Measurements from ENCODE around the gene GPR132. TPM values are rescaled to one million over a fixed set of nuclear protein-coding genes. Genes with fewer than 3 reads are reported as not detected.

The GPR132 gene
- total and polyA plus RNA-seq, 2 of the 13 experiments (the other 11 are each of a cell fraction or from before 2014, with no cell fraction given): not detected

DNA sequence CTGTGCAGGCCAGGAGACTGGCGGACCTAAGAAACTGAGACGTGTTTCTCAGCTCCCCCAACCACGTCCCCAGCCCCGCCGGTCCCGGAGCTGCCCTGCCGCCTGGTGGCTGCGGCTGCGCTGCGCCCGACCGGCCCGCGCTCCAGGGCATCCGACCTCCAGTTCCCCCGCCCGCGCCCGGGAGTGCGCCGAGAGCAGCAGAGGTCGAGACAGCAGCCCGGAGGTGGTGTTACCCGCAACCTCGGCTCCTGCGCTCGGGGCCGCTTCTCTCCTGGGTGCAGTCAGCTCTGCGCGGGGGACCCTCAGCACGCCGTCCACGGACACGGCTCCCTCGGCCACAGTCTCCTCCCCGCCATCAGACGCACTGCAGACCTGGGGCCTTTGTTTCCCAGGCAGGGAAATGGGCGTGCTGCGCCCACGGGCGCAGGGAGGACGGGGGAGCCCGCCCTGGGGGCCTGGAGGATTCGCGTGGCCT lies 21.6 kb upstream of the GPR132 start:
- WGBS (ENCODE audit: low lambda C conversion rate): 0% methylated on average over 2 of the region's 45 CpGs
- ChIA-PET POLR2A (interaction anchor here (0.5 kb wide), 1 partner anchor 1717 kb away, joined by 3 read pairs; no protein-coding TSS in a partner anchor), CTCF (ENCODE audit: low intra/inter-chr PET ratio, low total read pairs) (interaction anchor here (0.7 to 1.2 kb wide), 2 partner anchors 108 to 111 kb away, joined by 3 to 4 read pairs; partner anchors contain the start of gene AHNAK2)
- intact Hi-C loops (cut with micrococcal nuclease; ENCODE audit: unreplicated experiment) (no loop called here), in situ Hi-C loops (cut with HindIII; ENCODE audit: extremely low pct_ligation_motif_present, low pct_unique_long_range_greater_than_20kb) (no loop called here)
- peaks cover 8 to 42% of the 10 kb centered on the region in 2 experiments; a peak in 3 of 5 replicates for H3K27me3 ChIP-seq (ENCODE audit: control insufficient read depth in 1 of 2, insufficient read depth in 2 of 2, low read length in 2 of 2)
- peak overlapping the region in 2 of 3 experiments; percentile 19 to 40; a peak in 2 of 6 replicates for H3K4me3 ChIP-seq (replicated peaks in 1 of 3; ENCODE audit: insufficient read depth in 1 of 3, low read depth in 2 of 3, low read length in 3 of 3)
- DNase-seq (ENCODE audit: low spot score) (peak; percentile 47), FAIRE-seq (no peak), ATAC-seq (peak; percentile 76)
- no peak overlapping the region for H2AFZ ChIP-seq (ENCODE audit: low read length)
- no peaks in the 10 kb centered on the region for H3K79me2 ChIP-seq (ENCODE audit: insufficient read depth, low read length)
- no peak overlapping the region for H3K9ac ChIP-seq (ENCODE audit: insufficient read depth, low read depth, low read length)
- H3K36me3 ChIP-seq (replicated peaks in 1 of 2; ENCODE audit: control insufficient read depth in 1 of 2, insufficient read depth in 2 of 2, low read length in 2 of 2): no peaks in the 10 kb centered on the region
- H3K9me3 ChIP-seq (ENCODE audit: low read length): no peaks in the 10 kb centered on the region
- peaks cover 5% of the 10 kb centered on the region; the same call in 1 of the 2 replicates for H4K20me1 ChIP-seq (ENCODE audit: insufficient read depth, low read length)
- H3K4me2 ChIP-seq (ENCODE audit: low read depth, low read length): peak overlapping the region; percentile 65
- BruUV-seq (replicated peaks): no TSS peak
- peaks cover 41% of the 10 kb centered on the region for H3K4me1 ChIP-seq (ENCODE audit: insufficient read depth, low read length)
- H3K27ac ChIP-seq (ENCODE audit: extremely low read length, insufficient read depth, low read length): no peak overlapping the region
- TF ChIP-seq RBM39 (IDR thresholded peaks at IDR 0.05; ENCODE audit: low read depth, low read length, poor library complexity, severe bottlenecking) (peak; percentile 44), KDM2A (CRISPR knock-in tag; IDR thresholded peaks at IDR 0.05; ENCODE audit: borderline replicate concordance, low read depth) (peak; percentile 70; the same call in 1 of the 2 replicates), ZFP90 (CRISPR knock-in tag; IDR thresholded peaks at IDR 0.05; ENCODE audit: borderline replicate concordance) (no peak), TAF15 (IDR thresholded peaks at IDR 0.05; ENCODE audit: low read depth, low read length, poor library complexity, severe bottlenecking) (no peak), HES4 (CRISPR knock-in tag; IDR thresholded peaks at IDR 0.05; ENCODE audit: borderline replicate concordance) (no peak), AGO1 (IDR thresholded peaks at IDR 0.05; ENCODE audit: low read depth, low read length, poor library complexity, severe bottlenecking) (peak; percentile 23), GRHL1 (CRISPR knock-in tag; conservative IDR thresholded peaks at IDR 0.05) (no peak), E2F2 (CRISPR knock-in tag; IDR thresholded peaks at IDR 0.05; ENCODE audit: borderline replicate concordance) (no peak)
- TF ChIP-seq, protein P1, sequence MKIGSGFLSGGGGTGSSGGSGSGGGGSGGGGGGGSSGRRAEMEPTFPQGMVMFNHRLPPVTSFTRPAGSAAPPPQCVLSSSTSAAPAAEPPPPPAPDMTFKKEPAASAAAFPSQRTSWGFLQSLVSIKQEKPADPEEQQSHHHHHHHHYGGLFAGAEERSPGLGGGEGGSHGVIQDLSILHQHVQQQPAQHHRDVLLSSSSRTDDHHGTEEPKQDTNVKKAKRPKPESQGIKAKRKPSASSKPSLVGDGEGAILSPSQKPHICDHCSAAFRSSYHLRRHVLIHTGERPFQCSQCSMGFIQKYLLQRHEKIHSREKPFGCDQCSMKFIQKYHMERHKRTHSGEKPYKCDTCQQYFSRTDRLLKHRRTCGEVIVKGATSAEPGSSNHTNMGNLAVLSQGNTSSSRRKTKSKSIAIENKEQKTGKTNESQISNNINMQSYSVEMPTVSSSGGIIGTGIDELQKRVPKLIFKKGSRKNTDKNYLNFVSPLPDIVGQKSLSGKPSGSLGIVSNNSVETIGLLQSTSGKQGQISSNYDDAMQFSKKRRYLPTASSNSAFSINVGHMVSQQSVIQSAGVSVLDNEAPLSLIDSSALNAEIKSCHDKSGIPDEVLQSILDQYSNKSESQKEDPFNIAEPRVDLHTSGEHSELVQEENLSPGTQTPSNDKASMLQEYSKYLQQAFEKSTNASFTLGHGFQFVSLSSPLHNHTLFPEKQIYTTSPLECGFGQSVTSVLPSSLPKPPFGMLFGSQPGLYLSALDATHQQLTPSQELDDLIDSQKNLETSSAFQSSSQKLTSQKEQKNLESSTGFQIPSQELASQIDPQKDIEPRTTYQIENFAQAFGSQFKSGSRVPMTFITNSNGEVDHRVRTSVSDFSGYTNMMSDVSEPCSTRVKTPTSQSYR (CRISPR knock-in tag; IDR thresholded peaks at IDR 0.05; ENCODE audit: borderline replicate concordance): 0 out of 2 replicates have a peak, but pooled peaks have one; percentile 23
- TF ChIP-seq, protein P2, sequence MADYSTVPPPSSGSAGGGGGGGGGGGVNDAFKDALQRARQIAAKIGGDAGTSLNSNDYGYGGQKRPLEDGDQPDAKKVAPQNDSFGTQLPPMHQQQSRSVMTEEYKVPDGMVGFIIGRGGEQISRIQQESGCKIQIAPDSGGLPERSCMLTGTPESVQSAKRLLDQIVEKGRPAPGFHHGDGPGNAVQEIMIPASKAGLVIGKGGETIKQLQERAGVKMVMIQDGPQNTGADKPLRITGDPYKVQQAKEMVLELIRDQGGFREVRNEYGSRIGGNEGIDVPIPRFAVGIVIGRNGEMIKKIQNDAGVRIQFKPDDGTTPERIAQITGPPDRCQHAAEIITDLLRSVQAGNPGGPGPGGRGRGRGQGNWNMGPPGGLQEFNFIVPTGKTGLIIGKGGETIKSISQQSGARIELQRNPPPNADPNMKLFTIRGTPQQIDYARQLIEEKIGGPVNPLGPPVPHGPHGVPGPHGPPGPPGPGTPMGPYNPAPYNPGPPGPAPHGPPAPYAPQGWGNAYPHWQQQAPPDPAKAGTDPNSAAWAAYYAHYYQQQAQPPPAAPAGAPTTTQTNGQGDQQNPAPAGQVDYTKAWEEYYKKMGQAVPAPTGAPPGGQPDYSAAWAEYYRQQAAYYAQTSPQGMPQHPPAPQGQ (CRISPR knock-in tag; IDR thresholded peaks at IDR 0.05; ENCODE audit: borderline replicate concordance): no peak

Data from HepG2 (cell line).